H1 (cell line): ENCODE measurements around the gene GPR176. TPM values are rescaled to one million over a fixed set of nuclear protein-coding genes. Genes with fewer than 3 reads are reported as not detected.

ENCODE experiments used
- CTCF ChIA-PET: fragments of 300-600 bp; sonication (Branson Sonifier 250); formaldehyde crosslinking; loops from one replicate; lab custom pipeline; 2021; ENCODE audit not compliant: partially characterized antibody; lab: Charles Lee
- POLR2A ChIA-PET: fragments of 300-600 bp; sonication (Branson Sonifier 250); formaldehyde crosslinking; loops from one replicate; lab custom pipeline; 2021; ENCODE audit warnings: inconsistent platforms; ENCODE audit not compliant: partially characterized antibody; lab: Charles Lee
- DNase-seq, 2 experiments: peaks; one replicate each; pipeline versions ENCODE4 v3.0.0 to v3.0.0-alpha.2; 2010 to 2022; ENCODE audit warnings: low spot score in 2 of 2, low read depth in 1 of 2, mixed read lengths in 1 of 2
- FAIRE-seq: peaks from 2 replicates; lab custom pipeline; 2011; peaks lifted over from hg19 to GRCh38; lab: Jason Lieb, UNC
- H2AFZ ChIP-seq: 2 replicates; pipeline ENCODE4 v1.8.1; 2012; ENCODE audit warnings: low read length, inconsistent platforms
- H2AK5ac ChIP-seq: 2 replicates; pipeline ENCODE4 v1.6.1; 2013; ENCODE audit warnings: low read depth, low read length
- H2BK120ac ChIP-seq: replicated peaks from 2 replicates; pipeline ENCODE3; 2013; ENCODE audit warnings: low read depth, low read length, inconsistent platforms
- H2BK12ac ChIP-seq: 2 replicates; pipeline ENCODE4 v1.6.1; 2013; ENCODE audit warnings: low read depth, low read length
- H2BK15ac ChIP-seq: 2 replicates; pipeline ENCODE4 v1.6.1; 2013; ENCODE audit warnings: low read length
- H2BK20ac ChIP-seq: 2 replicates; pipeline ENCODE4 v1.6.1; 2013; ENCODE audit warnings: low read length
- H2BK5ac ChIP-seq: 2 replicates; pipeline ENCODE4 v1.6.1; 2013; ENCODE audit warnings: low read depth, low read length
- H3K14ac ChIP-seq: 2 replicates; pipeline ENCODE4 v1.6.1; 2013; ENCODE audit warnings: inconsistent platforms; ENCODE audit not compliant: insufficient read length
- H3K18ac ChIP-seq: 2 replicates; pipeline ENCODE4 v1.6.1; 2013; ENCODE audit warnings: low read length; ENCODE audit errors: extremely low read depth
- H3K23ac ChIP-seq: 2 replicates; pipeline ENCODE4 v1.6.1; 2013; ENCODE audit warnings: inconsistent platforms; ENCODE audit not compliant: insufficient read length
- H3K23me2 ChIP-seq: 2 replicates; pipeline ENCODE4 v1.6.1; 2013; ENCODE audit warnings: low read depth, low read length
- H3K27ac ChIP-seq: 2 replicates; pipeline ENCODE4 v1.6.1; 2011; ENCODE audit warnings: low read depth, low read length, inconsistent platforms
- H3K27me3 ChIP-seq, 4 experiments: replicated peaks in 1 of 4; 1 replicate in 1 of 4; 2 replicates in 3 of 4; pipeline versions ENCODE4 v1.6.1 to v1.8.1; 2011 to 2013; ENCODE audit warnings: low read length in 3 of 4, mild to moderate bottlenecking in 3 of 4, inconsistent platforms in 2 of 4, mixed read lengths in 2 of 4, moderate library complexity in 1 of 4; ENCODE audit not compliant: control insufficient read depth in 3 of 4, insufficient read depth in 3 of 4; ENCODE audit errors: extremely low read depth in 1 of 4
- H3K36me3 ChIP-seq, 4 experiments: 2 replicates each; pipeline versions ENCODE4 v1.6.1 to v1.8.1; 2011 to 2013; ENCODE audit warnings: mild to moderate bottlenecking in 4 of 4, low read length in 3 of 4, moderate library complexity in 2 of 4, control low read depth in 1 of 4, inconsistent platforms in 1 of 4; ENCODE audit not compliant: insufficient read depth in 4 of 4, control insufficient read depth in 2 of 4
- H3K4ac ChIP-seq: replicated peaks from 2 replicates; pipeline ENCODE3; 2013; ENCODE audit warnings: low read length, low read depth, mixed read lengths, inconsistent platforms; ENCODE audit not compliant: insufficient read length
- H3K4me1 ChIP-seq, 4 experiments: replicated peaks in 1 of 4; 1 replicate in 1 of 4; 2 replicates in 3 of 4; pipeline versions ENCODE4 v1.6.1 to v1.8.1; 2011 to 2013; ENCODE audit warnings: low read length in 3 of 4, inconsistent platforms in 2 of 4, mixed read lengths in 1 of 4; ENCODE audit not compliant: insufficient read depth in 4 of 4, control insufficient read depth in 3 of 4
- H3K4me2 ChIP-seq, 2 experiments: 2 replicates each; pipeline versions ENCODE4 v1.6.1 to v1.8.1; 2011 to 2013; ENCODE audit warnings: low read depth in 2 of 2, low read length in 2 of 2, control low read depth in 1 of 2, inconsistent platforms in 1 of 2, mild to moderate bottlenecking in 1 of 2; ENCODE audit not compliant: insufficient read depth in 1 of 2
- H3K4me3 ChIP-seq, 4 experiments: fragments of 200-600, 300-600 bp in 1 of 4; sonication (generic), shearing (Covaris generic), sonication (Bioruptor Twin) in 1 of 4; 2 replicates each; pipeline versions ENCODE4 v1.5.1 to v1.8.1; 2011 to 2016; ENCODE audit warnings: low read length in 4 of 4, low read depth in 3 of 4, control low read depth in 2 of 4, inconsistent platforms in 2 of 4, mild to moderate bottlenecking in 2 of 4, mixed read lengths in 1 of 4, moderate library complexity in 1 of 4; ENCODE audit not compliant: insufficient read depth in 2 of 4; ENCODE audit errors: extremely low read depth in 1 of 4
- H3K56ac ChIP-seq: replicated peaks from 2 replicates; pipeline ENCODE3; 2013; ENCODE audit warnings: low read depth, mild to moderate bottlenecking, mixed read lengths, low read length, inconsistent platforms; ENCODE audit not compliant: insufficient read length
- H3K79me1 ChIP-seq: 2 replicates; pipeline ENCODE4 v1.6.1; 2013; ENCODE audit warnings: low read depth, low read length, control low read depth
- H3K79me2 ChIP-seq, 2 experiments: 2 replicates each; pipeline versions ENCODE4 v1.6.1 to v1.8.1; 2012 to 2013; ENCODE audit warnings: low read length in 2 of 2, mild to moderate bottlenecking in 2 of 2, inconsistent platforms in 1 of 2; ENCODE audit not compliant: insufficient read depth in 2 of 2, control insufficient read depth in 1 of 2
- H3K9ac ChIP-seq, 4 experiments: replicated peaks in 1 of 4; 1 replicate in 1 of 4; 2 replicates in 3 of 4; pipeline versions ENCODE4 v1.6.1 to v1.8.1; 2011 to 2013; ENCODE audit warnings: low read depth in 3 of 4, low read length in 3 of 4, control low read depth in 2 of 4, mild to moderate bottlenecking in 2 of 4, moderate library complexity in 2 of 4, inconsistent platforms in 1 of 4; ENCODE audit errors: extremely low read depth in 1 of 4
- H3K9me3 ChIP-seq, 2 experiments: 2 replicates each; pipeline versions ENCODE4 v1.6.1 to v1.8.1; 2012 to 2013; ENCODE audit warnings: mild to moderate bottlenecking in 2 of 2, moderate library complexity in 2 of 2, control low read depth in 1 of 2, inconsistent platforms in 1 of 2, low read depth in 1 of 2, low read length in 1 of 2, mixed read lengths in 1 of 2; ENCODE audit not compliant: insufficient read depth in 2 of 2
- H4K20me1 ChIP-seq, 2 experiments: replicated peaks in 1 of 2; 2 replicates each; pipeline versions ENCODE3 to v1.8.1; 2011 to 2013; ENCODE audit warnings: inconsistent platforms in 2 of 2, low read length in 2 of 2, mild to moderate bottlenecking in 1 of 2; ENCODE audit not compliant: insufficient read depth in 2 of 2, control insufficient read depth in 1 of 2
- H4K5ac ChIP-seq: 2 replicates; pipeline ENCODE4 v1.6.1; 2013; ENCODE audit warnings: low read length, low read depth, mixed read lengths, inconsistent platforms; ENCODE audit not compliant: insufficient read length
- H4K8ac ChIP-seq: 2 replicates; pipeline ENCODE4 v1.8.0; 2013; ENCODE audit warnings: mild to moderate bottlenecking, moderate library complexity, low read length, inconsistent platforms; ENCODE audit not compliant: insufficient read depth; ENCODE audit errors: extremely low read depth
- H4K91ac ChIP-seq: replicated peaks from 2 replicates; pipeline ENCODE3; 2013; ENCODE audit warnings: low read length, mixed read lengths, inconsistent platforms; ENCODE audit not compliant: insufficient read length
- ASH2L ChIP-seq: fragments of 200-600, 300-600 bp; sonication (generic); IDR thresholded peaks from one replicate; pipeline ENCODE4 v1.7.1; 2017; ENCODE audit warnings: low read length
- BCL11A ChIP-seq, 2 experiments: IDR thresholded peaks; one replicate each; pipeline ENCODE4 v1.6.1; 2011; ENCODE audit warnings: low read depth in 2 of 2, low read length in 2 of 2, mild to moderate bottlenecking in 2 of 2
- CREB1 ChIP-seq: IDR thresholded peaks from 2 replicates; pipeline ENCODE4 v1.6.1; 2012; ENCODE audit warnings: inconsistent platforms
- CTBP2 ChIP-seq: IDR thresholded peaks from 2 replicates; pipeline ENCODE4 v1.7.0; 2011; ENCODE audit warnings: borderline replicate concordance, mild to moderate bottlenecking, moderate library complexity, mixed read lengths, low read length; ENCODE audit not compliant: insufficient read depth, insufficient read length
- JUN ChIP-seq: IDR thresholded peaks from 2 replicates; pipeline ENCODE4 v1.6.1; 2011; ENCODE audit warnings: low read depth, mild to moderate bottlenecking, improper control_type of control experiment, low read length
- KDM1A ChIP-seq: fragments of 200-600, 300-600 bp; sonication (generic); IDR thresholded peaks from 2 replicates; pipeline ENCODE4 v1.7.1; 2016; ENCODE audit warnings: mild to moderate bottlenecking, low read length, borderline replicate concordance
- KDM5A ChIP-seq: fragments of 200-600 bp; IDR thresholded peaks from 2 replicates; pipeline ENCODE4 v1.7.1; 2012; ENCODE audit warnings: mild to moderate bottlenecking, low read length, inconsistent platforms, mixed read lengths
- POLR2A ChIP-seq, 2 experiments: IDR thresholded peaks; 1 replicate in 1 of 2; 2 replicates in 1 of 2; pipeline ENCODE4 v1.6.1; 2011; ENCODE audit warnings: low read depth in 2 of 2, low read length in 2 of 2, mild to moderate bottlenecking in 2 of 2; ENCODE audit errors: control extremely low read depth in 1 of 2
- RAD21 ChIP-seq, 2 experiments: IDR thresholded peaks in 1 of 2; conservative IDR thresholded peaks in 1 of 2; 2 replicates each; pipeline ENCODE4 v1.6.1; 2011; ENCODE audit warnings: low read depth in 2 of 2, low read length in 2 of 2, improper control_type of control experiment in 1 of 2, inconsistent platforms in 1 of 2, mild to moderate bottlenecking in 1 of 2, moderate library complexity in 1 of 2
- SRF ChIP-seq: IDR thresholded peaks from 2 replicates; pipeline ENCODE4 v1.6.1; 2011; ENCODE audit warnings: mild to moderate bottlenecking, low read depth, low read length, moderate library complexity
- WGBS, 2 experiments: shearing (Covaris generic) in 1 of 2; methylation state at CpG; one replicate each; pipeline versions ENCODE4 v1.1.6 to v1.1.7; 2013 to 2015; ENCODE audit warnings: low lambda C conversion rate in 2 of 2, mixed read lengths in 2 of 2, inconsistent platforms in 1 of 2, low coverage in 1 of 2, missing lambda C conversion rate in 1 of 2; ENCODE audit not compliant: insufficient replicate concordance in 2 of 2, insufficient coverage in 1 of 2, insufficient read length in 1 of 2; ENCODE audit errors: extremely low coverage in 1 of 2, missing lambda C conversion rate in 1 of 2; 5-methylcytosine and 5-hydroxymethylcytosine counted together
- polyA plus RNA-seq, 7 experiments: library from polyadenylated mRNA; depleted of rRNA in 3 of 7; stranded (reverse) in 5 of 7; unstranded in 2 of 7; fragments of >200 nt in 5 of 7; fragments of 200-250 nt in 2 of 7; gene quantifications; 1 replicate in 5 of 7; 2 replicates in 1 of 7; 4 replicates in 1 of 7; pipeline versions ENCODE4 v1.2.1 to v1.2.3, GENCODE V29; 2011 to 2013; ENCODE audit warnings: missing spikeins in 2 of 7, mixed read lengths in 2 of 7
- total RNA-seq: library from RNA; stranded (reverse); fragmentation: NEBNext Ultra II Directional; extraction: Animal tissue kit (Norgen Biotek cat#: 25700); gene quantifications from 2 replicates; pipeline ENCODE4 v1.2.1, GENCODE V29; 2021

Gene GPR176
- total and polyA plus RNA-seq, 2 of the 8 experiments (the other 6 are each of a cell fraction or from before 2014, with no cell fraction given): 190 to 281 TPM

DNA sequence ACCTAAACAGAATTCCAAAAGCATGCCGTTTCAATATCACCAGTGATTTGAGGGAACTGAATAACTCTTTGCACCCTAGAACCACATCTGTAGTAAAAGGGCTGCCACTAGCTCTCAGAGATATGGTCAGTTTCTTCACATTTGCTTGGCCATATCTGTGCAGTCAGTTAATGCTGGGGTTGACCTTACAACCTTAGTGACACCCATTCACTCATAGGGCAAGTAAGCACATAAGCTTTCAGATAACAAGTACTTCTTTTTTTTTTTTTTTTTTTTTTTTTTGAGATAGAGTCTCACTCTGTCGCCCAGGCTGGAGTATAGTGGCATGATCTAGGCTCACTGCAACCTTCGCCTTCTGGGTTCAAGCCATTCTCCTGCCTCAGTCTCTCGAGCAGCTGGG lies 117.0 kb downstream of the GPR176 start:
- DNase-seq: no peak
- Histone ChIP-seq H3K27me3 (no peaks in the 10 kb centered on the region), H2AFZ (no peak overlapping the region), H3K9ac (no peak overlapping the region), H3K23me2 (no peaks in the 10 kb centered on the region), H3K18ac (no peak overlapping the region), H2BK20ac (no peak overlapping the region), H3K56ac (no peak overlapping the region), H4K91ac (no peak overlapping the region), H3K4ac (no peak overlapping the region), H4K5ac (no peak overlapping the region), H2BK15ac (no peak overlapping the region), H2AK5ac (no peak overlapping the region), H3K79me2 (peaks cover 0 to 56% of the 10 kb centered on the region in 2 experiments; a peak in 3 of 4 replicates), H3K4me2 (no peak overlapping the region), H3K4me1 (peaks cover 0 to 7% (median 2%) of the 10 kb centered on the region in 4 experiments; a peak in 4 of 7 replicates), H3K14ac (no peak overlapping the region), H3K27ac (no peak overlapping the region), H2BK12ac (no peak overlapping the region), H3K36me3 (peaks cover 4 to 46% (median 26%) of the 10 kb centered on the region in 4 experiments), H3K79me1 (peaks cover 2% of the 10 kb centered on the region; the same call in 1 of the 2 replicates), H3K23ac (no peak overlapping the region), H4K8ac (no peak overlapping the region), H4K20me1 (peaks cover 3 to 8% of the 10 kb centered on the region in 2 experiments), H3K4me3 (no peak overlapping the region), H2BK120ac (no peak overlapping the region), H3K9me3 (no peaks in the 10 kb centered on the region), H2BK5ac (no peak overlapping the region)
- FAIRE-seq: no peak
- ChIA-PET POLR2A (interaction anchor here (1.0 to 1.5 kb wide), 2 partner anchors 13 to 87 kb away, joined by 3 read pairs; no protein-coding TSS in a partner anchor), CTCF (interaction anchor here (0.7 to 2.8 kb wide), 13 partner anchors 20 to 202 kb away, joined by 3 to 13 read pairs (median 3); no protein-coding TSS in a partner anchor)
- 97% methylated on average over 3 of the region's 4 CpGs; no CpG with 5 or more reads in 1 of the 2 experiments for WGBS, 2 experiments
- TF ChIP-seq CTBP2 (no peak), POLR2A (IDR thresholded peaks at IDR 0.05; ENCODE audit: control extremely low read depth in 1 of 2, low read depth in 2 of 2, low read length in 2 of 2) (no peak), CREB1 (no peak), BCL11A (IDR thresholded peaks at IDR 0.05; ENCODE audit: low read depth in 2 of 2, low read length in 2 of 2) (no peak), KDM5A (no peak), KDM1A (no peak), JUN (no peak), SRF (no peak), ASH2L (no peak), RAD21 (IDR thresholded peaks at IDR 0.05 in 1 of 2, conservative IDR thresholded peaks at IDR 0.05 in 1 of 2; ENCODE audit: low read depth in 2 of 2, low read length in 2 of 2) (no peak)
